ENCODE data around the gene NGRN. TPM values are rescaled to one million over a fixed set of nuclear protein-coding genes. Genes with fewer than 3 reads are reported as not detected.

NGRN gene
- total RNA-seq, 3 donors from 2014 or later (not counting 1 experiment from before 2014, with no cell fraction given): 33.4 to 43.5 (median 33.5) TPM

DNA sequence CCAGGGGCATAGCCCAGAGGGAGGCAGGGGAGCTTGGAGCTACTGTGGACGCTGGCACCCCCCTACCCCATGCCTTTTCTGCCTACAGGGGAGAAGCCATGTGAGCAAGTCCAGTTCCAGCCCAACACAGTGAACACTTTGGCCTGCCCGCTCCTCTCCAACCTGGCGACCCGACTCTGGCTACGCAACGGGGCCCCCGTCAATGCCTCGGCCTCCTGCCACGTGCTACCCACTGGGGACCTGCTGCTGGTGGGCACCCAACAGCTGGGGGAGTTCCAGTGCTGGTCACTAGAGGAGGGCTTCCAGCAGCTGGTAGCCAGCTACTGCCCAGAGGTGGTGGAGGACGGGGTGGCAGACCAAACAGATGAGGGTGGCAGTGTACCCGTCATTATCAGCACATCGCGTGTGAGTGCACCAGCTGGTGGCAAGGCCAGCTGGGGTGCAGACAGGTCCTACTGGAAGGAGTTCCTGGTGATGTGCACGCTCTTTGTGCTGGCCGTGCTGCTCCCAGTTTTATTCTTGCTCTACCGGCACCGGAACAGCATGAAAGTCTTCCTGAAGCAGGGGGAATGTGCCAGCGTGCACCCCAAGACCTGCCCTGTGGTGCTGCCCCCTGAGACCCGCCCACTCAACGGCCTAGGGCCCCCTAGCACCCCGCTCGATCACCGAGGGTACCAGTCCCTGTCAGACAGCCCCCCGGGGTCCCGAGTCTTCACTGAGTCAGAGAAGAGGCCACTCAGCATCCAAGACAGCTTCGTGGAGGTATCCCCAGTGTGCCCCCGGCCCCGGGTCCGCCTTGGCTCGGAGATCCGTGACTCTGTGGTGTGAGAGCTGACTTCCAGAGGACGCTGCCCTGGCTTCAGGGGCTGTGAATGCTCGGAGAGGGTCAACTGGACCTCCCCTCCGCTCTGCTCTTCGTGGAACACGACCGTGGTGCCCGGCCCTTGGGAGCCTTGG is 37.4 kb upstream of the NGRN start:
- Histone ChIP-seq H3K4me3 (ENCODE audit: low read length) (no peak overlapping the region), H3K27ac (ENCODE audit: low read length) (no peak overlapping the region), H3K4me1 (ENCODE audit: control insufficient read depth, insufficient read depth, low read length) (peaks cover 35% of the 10 kb centered on the region), H3K36me3 (ENCODE audit: control insufficient read depth, insufficient read depth, low read length) (peaks cover 57% of the 10 kb centered on the region), H3K27me3 (ENCODE audit: control insufficient read depth, insufficient read depth, low read length) (no peaks in the 10 kb centered on the region), H3K9me3 (ENCODE audit: control insufficient read depth, insufficient read depth, low read length) (no peaks in the 10 kb centered on the region)
- Mint-ChIP-seq H3K27me3 (ENCODE audit: low read depth in 2 of 2) (no peaks in the 10 kb centered on the region), H3K4me1 (peaks cover 33 to 42% of the 10 kb centered on the region in 2 donors), H3K4me3 (no peak overlapping the region), H3K9me3 (no peaks in the 10 kb centered on the region), H3K36me3 (no peaks in the 10 kb centered on the region), H3K27ac (peak overlapping the region in 1 of 2 donors; percentile 99)
- DNase-seq (no peak), ATAC-seq (no peak)
- 95% methylated on average over 38 of the region's 38 CpGs for WGBS (ENCODE audit: insufficient coverage)
- TF ChIP-seq, protein P1, sequence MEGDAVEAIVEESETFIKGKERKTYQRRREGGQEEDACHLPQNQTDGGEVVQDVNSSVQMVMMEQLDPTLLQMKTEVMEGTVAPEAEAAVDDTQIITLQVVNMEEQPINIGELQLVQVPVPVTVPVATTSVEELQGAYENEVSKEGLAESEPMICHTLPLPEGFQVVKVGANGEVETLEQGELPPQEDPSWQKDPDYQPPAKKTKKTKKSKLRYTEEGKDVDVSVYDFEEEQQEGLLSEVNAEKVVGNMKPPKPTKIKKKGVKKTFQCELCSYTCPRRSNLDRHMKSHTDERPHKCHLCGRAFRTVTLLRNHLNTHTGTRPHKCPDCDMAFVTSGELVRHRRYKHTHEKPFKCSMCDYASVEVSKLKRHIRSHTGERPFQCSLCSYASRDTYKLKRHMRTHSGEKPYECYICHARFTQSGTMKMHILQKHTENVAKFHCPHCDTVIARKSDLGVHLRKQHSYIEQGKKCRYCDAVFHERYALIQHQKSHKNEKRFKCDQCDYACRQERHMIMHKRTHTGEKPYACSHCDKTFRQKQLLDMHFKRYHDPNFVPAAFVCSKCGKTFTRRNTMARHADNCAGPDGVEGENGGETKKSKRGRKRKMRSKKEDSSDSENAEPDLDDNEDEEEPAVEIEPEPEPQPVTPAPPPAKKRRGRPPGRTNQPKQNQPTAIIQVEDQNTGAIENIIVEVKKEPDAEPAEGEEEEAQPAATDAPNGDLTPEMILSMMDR (IDR thresholded peaks at IDR 0.05): no peak
- intact Hi-C loops (cut with micrococcal nuclease): no loop called here

DNA sequence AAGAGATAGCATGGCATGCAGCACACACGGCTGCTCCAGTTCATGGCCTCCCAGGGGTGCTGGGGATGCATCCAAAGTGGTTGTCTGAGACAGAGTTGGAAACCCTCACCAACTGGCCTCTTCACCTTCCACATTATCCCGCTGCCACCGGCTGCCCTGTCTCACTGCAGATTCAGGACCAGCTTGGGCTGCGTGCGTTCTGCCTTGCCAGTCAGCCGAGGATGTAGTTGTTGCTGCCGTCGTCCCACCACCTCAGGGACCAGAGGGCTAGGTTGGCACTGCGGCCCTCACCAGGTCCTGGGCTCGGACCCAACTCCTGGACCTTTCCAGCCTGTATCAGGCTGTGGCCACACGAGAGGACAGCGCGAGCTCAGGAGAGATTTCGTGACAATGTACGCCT is 36.5 kb upstream of the NGRN start:
- DNase-seq (no peak), ATAC-seq (no peak)
- H3K4me1 Mint-ChIP-seq: peaks cover 34 to 43% of the 10 kb centered on the region in 2 donors
- H3K4me3 Mint-ChIP-seq: no peak overlapping the region
- Histone ChIP-seq H3K27me3 (ENCODE audit: control insufficient read depth, insufficient read depth, low read length) (no peaks in the 10 kb centered on the region), H3K36me3 (ENCODE audit: control insufficient read depth, insufficient read depth, low read length) (peaks cover 49% of the 10 kb centered on the region), H3K9me3 (ENCODE audit: control insufficient read depth, insufficient read depth, low read length) (no peaks in the 10 kb centered on the region), H3K4me1 (ENCODE audit: control insufficient read depth, insufficient read depth, low read length) (peaks cover 37% of the 10 kb centered on the region), H3K27ac (ENCODE audit: low read length) (no peak overlapping the region), H3K4me3 (ENCODE audit: low read length) (no peak overlapping the region)
- intact Hi-C loops (cut with micrococcal nuclease): no loop called here
- peak overlapping the region; percentile 99 for H3K27ac Mint-ChIP-seq
- no peaks in the 10 kb centered on the region for H3K9me3 Mint-ChIP-seq
- WGBS (ENCODE audit: insufficient coverage): 96% methylated on average over 15 of the region's 15 CpGs
- TF ChIP-seq, protein P1 (IDR thresholded peaks at IDR 0.05): no peak
- H3K36me3 Mint-ChIP-seq: no peaks in the 10 kb centered on the region
- no peaks in the 10 kb centered on the region for H3K27me3 Mint-ChIP-seq (ENCODE audit: low read depth in 2 of 2)

DNA sequence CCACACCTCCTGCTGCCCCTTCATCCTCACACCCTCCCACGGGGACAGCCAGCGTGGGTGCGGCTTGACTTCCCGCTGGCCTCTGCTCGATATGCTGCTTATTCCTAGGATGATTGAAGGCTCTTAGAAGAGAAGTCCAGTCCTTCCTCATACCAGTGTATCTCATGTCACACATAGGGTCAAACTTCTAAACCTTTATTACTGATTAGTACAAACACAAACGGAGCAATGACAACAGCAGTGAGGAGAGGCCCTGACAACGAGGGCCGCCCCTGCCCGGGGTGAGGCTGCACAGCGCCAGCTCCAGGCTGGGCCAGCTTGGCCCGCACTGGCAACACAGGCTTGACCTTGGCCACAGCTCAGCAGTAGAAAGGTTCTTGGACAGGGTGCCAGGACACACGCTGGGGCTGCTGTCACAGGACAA is 35.4 kb upstream of the NGRN start:
- peak overlapping the region; percentile 86 for H3K4me3 Mint-ChIP-seq
- peak overlapping the region; percentile 99 for H3K27ac Mint-ChIP-seq
- 95% methylated on average over 12 of the region's 12 CpGs for WGBS (ENCODE audit: insufficient coverage)
- no peak for DNase-seq
- ATAC-seq: no peak
- Histone ChIP-seq H3K36me3 (ENCODE audit: control insufficient read depth, insufficient read depth, low read length) (peaks cover 38% of the 10 kb centered on the region), H3K9me3 (ENCODE audit: control insufficient read depth, insufficient read depth, low read length) (no peaks in the 10 kb centered on the region), H3K4me3 (ENCODE audit: low read length) (no peak overlapping the region), H3K27ac (ENCODE audit: low read length) (peak overlapping the region; percentile 94), H3K27me3 (ENCODE audit: control insufficient read depth, insufficient read depth, low read length) (no peaks in the 10 kb centered on the region), H3K4me1 (ENCODE audit: control insufficient read depth, insufficient read depth, low read length) (peaks cover 46% of the 10 kb centered on the region)
- intact Hi-C loops (cut with micrococcal nuclease): loop anchor here (2.0 to 10.0 kb wide), 4 partner anchors 35 to 1625 kb away; partner anchors contain the start of genes NGRN and SLCO3A1
- TF ChIP-seq, protein P1 (IDR thresholded peaks at IDR 0.05): no peak
- H3K9me3 Mint-ChIP-seq: no peaks in the 10 kb centered on the region
- H3K36me3 Mint-ChIP-seq: no peaks in the 10 kb centered on the region
- H3K27me3 Mint-ChIP-seq (ENCODE audit: low read depth in 2 of 2): no peaks in the 10 kb centered on the region
- H3K4me1 Mint-ChIP-seq: peaks cover 42 to 51% of the 10 kb centered on the region in 2 donors

All from natural killer cell (primary cell).